DOHH2 (cell line): Measurements from ENCODE around the gene LILRB4.

Experiments
- H3F3A ChIP-seq: fragments of 200-600 bp; sonication (generic), shearing (Covaris generic); 2 replicates; pipeline ENCODE4 v1.6.0; 2016; ENCODE audit warnings: antibody characterized with exemption, mild to moderate bottlenecking; ENCODE audit not compliant: control insufficient read depth, insufficient read depth
- H3K27ac ChIP-seq: fragments of 200-600 bp; sonication (generic); 2 replicates; pipeline ENCODE4 v1.5.1; 2014; ENCODE audit warnings: low read depth, mild to moderate bottlenecking, low read length, moderate library complexity
- H3K27me3 ChIP-seq: fragments of 200-600 bp; sonication (generic); 2 replicates; pipeline ENCODE4 v1.6.1; 2014; ENCODE audit warnings: mild to moderate bottlenecking, low read length, mixed read lengths; ENCODE audit not compliant: control insufficient read depth
- H3K36me3 ChIP-seq: fragments of 200-600 bp; sonication (generic); 2 replicates; pipeline ENCODE4 v1.6.1; 2014; ENCODE audit warnings: mild to moderate bottlenecking, low read length, moderate library complexity, mixed read lengths; ENCODE audit not compliant: control insufficient read depth
- H3K4me1 ChIP-seq: fragments of 200-600 bp; sonication (generic); 2 replicates; pipeline ENCODE4 v1.6.1; 2014; ENCODE audit warnings: mild to moderate bottlenecking, low read length, mixed read lengths; ENCODE audit not compliant: control insufficient read depth
- H3K4me2 ChIP-seq: fragments of 200-600 bp; sonication (generic); 2 replicates; pipeline ENCODE4 v1.6.0; 2014; ENCODE audit warnings: mild to moderate bottlenecking, low read length, moderate library complexity
- H3K4me3 ChIP-seq: fragments of 200-600 bp; sonication (generic); 2 replicates; pipeline ENCODE4 v1.5.1; 2014; ENCODE audit warnings: mild to moderate bottlenecking, low read length, mixed read lengths
- H3K79me2 ChIP-seq: fragments of 200-600 bp; sonication (generic); 2 replicates; pipeline ENCODE4 v1.6.1; 2014; ENCODE audit warnings: mild to moderate bottlenecking, low read length, mixed read lengths; ENCODE audit not compliant: control insufficient read depth
- H3K9me2 ChIP-seq: fragments of 200-600 bp; sonication (generic); replicated peaks from 2 replicates; pipeline ENCODE4 v1.6.1; 2014; ENCODE audit warnings: mild to moderate bottlenecking, low read length, mixed read lengths; ENCODE audit not compliant: control insufficient read depth
- H3K9me3 ChIP-seq: fragments of 200-600 bp; sonication (generic); 2 replicates; pipeline ENCODE4 v1.6.1; 2014; ENCODE audit warnings: antibody characterized with exemption, low read length, mixed read lengths; ENCODE audit not compliant: control insufficient read depth, insufficient read depth
- H4K20me1 ChIP-seq: fragments of 200-600 bp; sonication (generic); 2 replicates; pipeline ENCODE4 v1.6.0; 2014; ENCODE audit warnings: low read depth, mild to moderate bottlenecking, antibody characterized with exemption, low read length, moderate library complexity; ENCODE audit not compliant: control insufficient read depth, insufficient read depth
- EZH2phosphoT487 ChIP-seq: fragments of 200-600 bp; sonication (generic); IDR thresholded peaks from 2 replicates; pipeline ENCODE4 v1.6.1; 2017; ENCODE audit warnings: borderline replicate concordance, mild to moderate bottlenecking, antibody characterized with exemption, low read length, moderate library complexity, mixed read lengths
- TF ChIP-seq, protein P1 (sequence below): fragments of 200-600 bp; sonication (generic); IDR thresholded peaks from one replicate; pipeline ENCODE4 v1.5.1; 2014; ENCODE audit warnings: antibody characterized with exemption, mild to moderate bottlenecking, low read depth, low read length; ENCODE audit not compliant: poor library complexity, severe bottlenecking

Gene LILRB4

DNA sequence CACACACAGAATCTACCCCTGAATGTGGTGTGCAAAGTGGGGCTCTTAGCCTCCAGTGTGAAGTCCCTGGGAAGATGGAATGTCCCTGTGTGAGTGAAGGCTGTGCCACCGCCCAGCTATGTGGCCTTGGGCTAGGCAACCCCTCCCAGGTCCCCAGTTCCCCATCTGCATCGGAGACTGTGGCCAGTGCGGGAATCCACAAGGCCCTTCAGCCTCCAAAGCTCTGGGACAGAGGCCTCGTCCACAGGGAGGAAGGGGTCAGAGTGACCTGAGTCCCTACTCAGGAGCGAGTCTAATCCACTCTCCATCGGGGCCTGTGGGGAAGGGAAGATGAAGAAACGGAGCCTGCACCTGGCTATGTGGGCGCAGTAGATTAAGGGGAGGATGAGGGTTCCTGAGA, 42.1 kb downstream of the LILRB4 start:
- Histone ChIP-seq H3K4me1 (peaks cover 13% of the 10 kb centered on the region), H3K4me3 (no peak overlapping the region), H3K4me2 (no peak overlapping the region), H4K20me1 (no peaks in the 10 kb centered on the region), H3F3A (no peaks in the 10 kb centered on the region), H3K36me3 (no peaks in the 10 kb centered on the region), H3K9me3 (no peaks in the 10 kb centered on the region), H3K79me2 (no peaks in the 10 kb centered on the region), H3K9me2 (no peaks in the 10 kb centered on the region), H3K27me3 (peaks cover 9% of the 10 kb centered on the region; the same call in 1 of the 2 replicates), H3K27ac (no peak overlapping the region)
- no peak for TF ChIP-seq EZH2phosphoT487
- TF ChIP-seq, protein P1, sequence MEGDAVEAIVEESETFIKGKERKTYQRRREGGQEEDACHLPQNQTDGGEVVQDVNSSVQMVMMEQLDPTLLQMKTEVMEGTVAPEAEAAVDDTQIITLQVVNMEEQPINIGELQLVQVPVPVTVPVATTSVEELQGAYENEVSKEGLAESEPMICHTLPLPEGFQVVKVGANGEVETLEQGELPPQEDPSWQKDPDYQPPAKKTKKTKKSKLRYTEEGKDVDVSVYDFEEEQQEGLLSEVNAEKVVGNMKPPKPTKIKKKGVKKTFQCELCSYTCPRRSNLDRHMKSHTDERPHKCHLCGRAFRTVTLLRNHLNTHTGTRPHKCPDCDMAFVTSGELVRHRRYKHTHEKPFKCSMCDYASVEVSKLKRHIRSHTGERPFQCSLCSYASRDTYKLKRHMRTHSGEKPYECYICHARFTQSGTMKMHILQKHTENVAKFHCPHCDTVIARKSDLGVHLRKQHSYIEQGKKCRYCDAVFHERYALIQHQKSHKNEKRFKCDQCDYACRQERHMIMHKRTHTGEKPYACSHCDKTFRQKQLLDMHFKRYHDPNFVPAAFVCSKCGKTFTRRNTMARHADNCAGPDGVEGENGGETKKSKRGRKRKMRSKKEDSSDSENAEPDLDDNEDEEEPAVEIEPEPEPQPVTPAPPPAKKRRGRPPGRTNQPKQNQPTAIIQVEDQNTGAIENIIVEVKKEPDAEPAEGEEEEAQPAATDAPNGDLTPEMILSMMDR = no peak

DNA sequence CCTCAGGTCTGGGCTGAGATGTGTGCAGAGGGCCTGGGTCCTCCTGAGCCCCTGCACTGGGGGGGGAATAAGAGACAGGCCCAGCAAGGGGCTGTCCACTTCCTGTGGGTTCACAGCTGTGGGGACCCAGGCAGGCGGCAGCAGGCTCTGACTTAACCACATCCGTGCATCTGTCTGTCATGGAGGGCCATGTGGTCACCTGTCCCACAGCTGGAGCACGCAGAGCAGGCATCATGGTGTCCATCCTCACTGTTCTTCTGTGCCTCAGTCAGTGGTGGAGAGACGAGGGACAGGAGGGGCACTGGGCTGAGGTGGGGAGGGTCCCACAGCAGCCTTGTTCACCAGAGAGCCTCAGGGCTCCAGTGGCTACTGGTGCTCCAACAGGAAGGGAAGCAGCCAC, 45.2 kb downstream of the LILRB4 start:
- Histone ChIP-seq H3F3A (peaks cover 4% of the 10 kb centered on the region; the same call in 1 of the 2 replicates), H3K4me2 (peak overlapping the region; percentile 32), H3K36me3 (no peaks in the 10 kb centered on the region), H3K27ac (no peak overlapping the region), H3K27me3 (peaks cover 9% of the 10 kb centered on the region; the same call in 1 of the 2 replicates), H3K79me2 (no peaks in the 10 kb centered on the region), H3K4me1 (peaks cover 13% of the 10 kb centered on the region), H3K9me2 (no peaks in the 10 kb centered on the region), H3K9me3 (no peaks in the 10 kb centered on the region), H4K20me1 (no peaks in the 10 kb centered on the region), H3K4me3 (0 out of 2 replicates have a peak overlapping the region, but pooled peaks have one; percentile 9)
- TF ChIP-seq, protein P1 = no peak
- no peak for TF ChIP-seq EZH2phosphoT487

DNA sequence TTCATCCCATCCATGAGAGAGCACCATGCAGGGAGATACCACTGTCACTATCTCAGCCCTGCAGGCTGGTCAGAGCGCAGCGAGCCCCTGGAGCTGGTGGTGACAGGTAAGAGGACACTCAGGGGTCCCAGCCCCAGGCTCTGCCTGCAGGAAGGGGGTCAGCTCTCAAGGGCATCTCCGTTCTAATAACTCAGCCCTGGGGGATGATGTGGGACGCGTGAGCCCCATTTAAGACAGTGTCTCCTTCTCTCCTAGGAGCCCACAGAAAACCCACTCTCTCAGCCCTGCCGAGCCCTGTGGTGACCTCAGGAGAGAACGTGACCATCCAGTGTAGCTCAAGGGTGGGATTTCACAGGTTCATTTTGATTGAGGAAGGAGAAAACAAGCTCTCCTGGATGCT, 46.0 kb downstream of the LILRB4 start:
- peaks cover 7% of the 10 kb centered on the region; the same call in 1 of the 2 replicates for H3K27me3 ChIP-seq
- H3K4me2 ChIP-seq = peak overlapping the region; percentile 32; the same call in 1 of the 2 replicates
- no peaks in the 10 kb centered on the region for H4K20me1 ChIP-seq
- no peak overlapping the region for H3K4me3 ChIP-seq
- TF ChIP-seq EZH2phosphoT487 = no peak
- TF ChIP-seq, protein P1 = no peak
- H3K36me3 ChIP-seq = no peaks in the 10 kb centered on the region
- no peaks in the 10 kb centered on the region for H3K9me3 ChIP-seq
- H3K9me2 ChIP-seq = no peaks in the 10 kb centered on the region
- no peak overlapping the region for H3K27ac ChIP-seq
- peaks cover 13% of the 10 kb centered on the region for H3K4me1 ChIP-seq
- H3F3A ChIP-seq = peaks cover 4% of the 10 kb centered on the region; the same call in 1 of the 2 replicates
- no peaks in the 10 kb centered on the region for H3K79me2 ChIP-seq
